Measurements from ENCODE around the gene SLIT3.

SLIT3 gene

GRCh38 chr5:168847511-168848073 is 453.3 kb downstream of the SLIT3 start:
- DNase-seq (ENCODE audit: extremely low read depth in 1 of 2, low read depth in 1 of 2) = no peak

GRCh38 chr5:168844922-168845296 is 456.0 kb downstream of the SLIT3 start:
- no peak for DNase-seq (ENCODE audit: extremely low read depth in 1 of 2, low read depth in 1 of 2)

- DNase-seq (ENCODE audit: extremely low read depth in 1 of 2, low read depth in 1 of 2) = no peak
These were observed 456.7 kb downstream of the SLIT3 start for GRCh38 chr5:168844016-168844921.

- DNase-seq (ENCODE audit: extremely low read depth in 1 of 2, low read depth in 1 of 2) = no peak
These were observed 457.5 kb downstream of the SLIT3 start for GRCh38 chr5:168843277-168844015.

GRCh38 chr5:168842571-168843205 is 458.3 kb downstream of the SLIT3 start:
- DNase-seq (ENCODE audit: extremely low read depth in 1 of 2, low read depth in 1 of 2) = no peak

GRCh38 chr5:168837852-168838251 is 463.1 kb downstream of the SLIT3 start:
- no peak for DNase-seq (ENCODE audit: extremely low read depth in 1 of 2, low read depth in 1 of 2)

- DNase-seq (ENCODE audit: extremely low read depth in 1 of 2, low read depth in 1 of 2) = no peak
These were observed 464.2 kb downstream of the SLIT3 start for GRCh38 chr5:168836603-168837231.

- no peak for DNase-seq (ENCODE audit: extremely low read depth in 1 of 2, low read depth in 1 of 2)
These were observed 467.0 kb downstream of the SLIT3 start for GRCh38 chr5:168833936-168834335.

GRCh38 chr5:168833383-168833782 is 467.6 kb downstream of the SLIT3 start:
- no peak for DNase-seq (ENCODE audit: extremely low read depth in 1 of 2, low read depth in 1 of 2)

GRCh38 chr5:168832308-168832707 is 468.6 kb downstream of the SLIT3 start:
- no peak for DNase-seq (ENCODE audit: extremely low read depth in 1 of 2, low read depth in 1 of 2)

GRCh38 chr5:168831383-168831782 is 469.6 kb downstream of the SLIT3 start:
- DNase-seq (ENCODE audit: extremely low read depth in 1 of 2, low read depth in 1 of 2) = no peak

- no peak for DNase-seq (ENCODE audit: extremely low read depth in 1 of 2, low read depth in 1 of 2)
These were observed 470.1 kb downstream of the SLIT3 start for GRCh38 chr5:168830833-168831232.

- DNase-seq (ENCODE audit: extremely low read depth in 1 of 2, low read depth in 1 of 2) = no peak
These were observed 471.0 kb downstream of the SLIT3 start for GRCh38 chr5:168829922-168830417.

- DNase-seq (ENCODE audit: extremely low read depth in 1 of 2, low read depth in 1 of 2) = no peak
These were observed 471.9 kb downstream of the SLIT3 start for GRCh38 chr5:168829044-168829443.

- no peak for DNase-seq (ENCODE audit: extremely low read depth in 1 of 2, low read depth in 1 of 2)
These were observed 473.3 kb downstream of the SLIT3 start for GRCh38 chr5:168827636-168828035.

- DNase-seq (ENCODE audit: extremely low read depth in 1 of 2, low read depth in 1 of 2) = no peak
These were observed 474.7 kb downstream of the SLIT3 start for GRCh38 chr5:168826246-168826725.

GRCh38 chr5:168822745-168823281 is 478.1 kb downstream of the SLIT3 start:
- DNase-seq (ENCODE audit: extremely low read depth in 1 of 2, low read depth in 1 of 2) = no peak

- no peak for DNase-seq (ENCODE audit: extremely low read depth in 1 of 2, low read depth in 1 of 2)
These were observed 478.6 kb downstream of the SLIT3 start for GRCh38 chr5:168822248-168822744.

- DNase-seq (ENCODE audit: extremely low read depth in 1 of 2, low read depth in 1 of 2) = no peak
These were observed 480.1 kb downstream of the SLIT3 start for GRCh38 chr5:168820874-168821273.
